Activated naive CD8-positive, alpha-beta T cell treated with anti-CD3 and anti-CD28 coated beads, Interleukin-2, amount 10 ng/mL, durations not matched to agents 7 days and 5 days (primary cell): ENCODE measurements around the gene MYH16. TPM values are rescaled to one million over a fixed set of nuclear protein-coding genes. Genes with fewer than 3 reads are reported as not detected.

Experiments
- ATAC-seq: fragments of 150-1000 bp; cut with Tn5 transposase; one replicate; pipeline ENCODE4 v1.10.0; 2021; ENCODE audit warnings: low read depth, moderate library complexity
- POLR2A ChIA-PET: fragments of 350-600 bp; sonication (Branson Sonifier 250); formaldehyde crosslinking; loops from one replicate; lab custom pipeline; 2021; ENCODE audit warnings: antibody characterized with exemption; lab: Charles Lee
- DNase-seq: peaks from one replicate; pipeline ENCODE4 v3.0.0; 2021
- H3K27ac Mint-ChIP-seq: one replicate; pipeline ENCODE4 v1.8.0; 2022; ENCODE audit warnings: mild to moderate bottlenecking, mixed read lengths
- H3K27me3 Mint-ChIP-seq: one replicate; pipeline ENCODE4 v1.8.0; 2022; ENCODE audit warnings: mild to moderate bottlenecking, moderate library complexity, mixed read lengths
- H3K36me3 Mint-ChIP-seq: one replicate; pipeline ENCODE4 v1.8.0; 2021; ENCODE audit warnings: mild to moderate bottlenecking, mixed read lengths
- H3K4me1 Mint-ChIP-seq: one replicate; pipeline ENCODE4 v1.8.0; 2021; ENCODE audit warnings: mixed read lengths
- H3K4me3 Mint-ChIP-seq: one replicate; pipeline ENCODE4 v1.8.0; 2022; ENCODE audit warnings: mild to moderate bottlenecking, moderate library complexity, mixed read lengths
- H3K9me3 Mint-ChIP-seq: one replicate; pipeline ENCODE4 v1.8.0; 2021; ENCODE audit warnings: mixed read lengths
- total RNA-seq, 2 experiments: library from RNA; stranded (reverse); gene quantifications; one replicate each; pipeline ENCODE4 v1.2.3, GENCODE V29; 2021

Gene MYH16
- total RNA-seq, 2 experiments from 2014 or later: not detected

- DNase-seq (no peak), ATAC-seq (no peak)
- H3K36me3 Mint-ChIP-seq: no peaks in the 10 kb centered on the region
- peaks cover 2% of the 10 kb centered on the region for H3K27me3 Mint-ChIP-seq
- H3K9me3 Mint-ChIP-seq: no peaks in the 10 kb centered on the region
- no peak overlapping the region for H3K27ac Mint-ChIP-seq
- H3K4me1 Mint-ChIP-seq: no peaks in the 10 kb centered on the region
- POLR2A ChIA-PET: interaction anchor here (0.7 kb wide), 1 partner anchor 43 kb away, joined by 4 read pairs; no protein-coding TSS in a partner anchor
- no peak overlapping the region for H3K4me3 Mint-ChIP-seq
Observed at GRCh38 chr7:99248391-99249095, 24.1 kb upstream of the MYH16 start.

- H3K27ac Mint-ChIP-seq: no peak overlapping the region
- DNase-seq (no peak), ATAC-seq (no peak)
- H3K27me3 Mint-ChIP-seq: peaks cover 2% of the 10 kb centered on the region
- no peaks in the 10 kb centered on the region for H3K9me3 Mint-ChIP-seq
- no peaks in the 10 kb centered on the region for H3K36me3 Mint-ChIP-seq
- no peaks in the 10 kb centered on the region for H3K4me1 Mint-ChIP-seq
- POLR2A ChIA-PET: no interaction called here
- H3K4me3 Mint-ChIP-seq: no peak overlapping the region
Observed at GRCh38 chr7:99249985-99250575, 22.6 kb upstream of the MYH16 start.

- no peaks in the 10 kb centered on the region for H3K9me3 Mint-ChIP-seq
- POLR2A ChIA-PET: no interaction called here
- DNase-seq (no peak), ATAC-seq (no peak)
- H3K36me3 Mint-ChIP-seq: no peaks in the 10 kb centered on the region
- no peaks in the 10 kb centered on the region for H3K4me1 Mint-ChIP-seq
- peaks cover 6% of the 10 kb centered on the region for H3K27me3 Mint-ChIP-seq
- H3K4me3 Mint-ChIP-seq: no peak overlapping the region
- H3K27ac Mint-ChIP-seq: no peak overlapping the region
Observed at GRCh38 chr7:99252166-99252895, 20.3 kb upstream of the MYH16 start.

- no peak overlapping the region for H3K4me3 Mint-ChIP-seq
- H3K27ac Mint-ChIP-seq: no peak overlapping the region
- DNase-seq (no peak), ATAC-seq (no peak)
- no peaks in the 10 kb centered on the region for H3K4me1 Mint-ChIP-seq
- no peaks in the 10 kb centered on the region for H3K9me3 Mint-ChIP-seq
- POLR2A ChIA-PET: no interaction called here
- H3K36me3 Mint-ChIP-seq: no peaks in the 10 kb centered on the region
- H3K27me3 Mint-ChIP-seq: peaks cover 8% of the 10 kb centered on the region
Observed at GRCh38 chr7:99253369-99253768, 19.3 kb upstream of the MYH16 start.

GRCh38 chr7:99254390-99254789 is 18.2 kb upstream of the MYH16 start:
- ATAC-seq (no peak), DNase-seq (no peak)
- H3K4me3 Mint-ChIP-seq: no peak overlapping the region
- no peaks in the 10 kb centered on the region for H3K4me1 Mint-ChIP-seq
- no peak overlapping the region for H3K27ac Mint-ChIP-seq
- POLR2A ChIA-PET: no interaction called here
- peaks cover 8% of the 10 kb centered on the region for H3K27me3 Mint-ChIP-seq
- no peaks in the 10 kb centered on the region for H3K36me3 Mint-ChIP-seq
- H3K9me3 Mint-ChIP-seq: no peaks in the 10 kb centered on the region

- H3K4me3 Mint-ChIP-seq: no peak overlapping the region
- POLR2A ChIA-PET: no interaction called here
Observed at GRCh38 chr7:99255463-99255862, 17.2 kb upstream of the MYH16 start.

GRCh38 chr7:99257065-99257464 is 15.6 kb upstream of the MYH16 start:
- Mint-ChIP-seq H3K27ac (no peak overlapping the region), H3K9me3 (no peaks in the 10 kb centered on the region), H3K27me3 (peaks cover 6% of the 10 kb centered on the region), H3K4me1 (no peaks in the 10 kb centered on the region), H3K4me3 (no peak overlapping the region), H3K36me3 (no peaks in the 10 kb centered on the region)
- DNase-seq (no peak), ATAC-seq (no peak)
- POLR2A ChIA-PET: no interaction called here

More at GRCh38 chr7:99255463-99255862, 17.2 kb upstream of the MYH16 start:
- H3K27ac Mint-ChIP-seq: no peak overlapping the region
- DNase-seq (no peak), ATAC-seq (no peak)
- H3K27me3 Mint-ChIP-seq: peaks cover 8% of the 10 kb centered on the region
- no peaks in the 10 kb centered on the region for H3K4me1 Mint-ChIP-seq
- H3K9me3 Mint-ChIP-seq: no peaks in the 10 kb centered on the region
- no peaks in the 10 kb centered on the region for H3K36me3 Mint-ChIP-seq

GRCh38 chr7:99257675-99258074 is 15.0 kb upstream of the MYH16 start:
- Mint-ChIP-seq H3K4me3 (no peak overlapping the region), H3K27me3 (peaks cover 6% of the 10 kb centered on the region), H3K9me3 (no peaks in the 10 kb centered on the region), H3K4me1 (no peaks in the 10 kb centered on the region), H3K27ac (no peak overlapping the region), H3K36me3 (no peaks in the 10 kb centered on the region)
- ATAC-seq (no peak), DNase-seq (no peak)
- POLR2A ChIA-PET: no interaction called here

GRCh38 chr7:99258501-99258900 is 14.1 kb upstream of the MYH16 start:
- H3K27ac Mint-ChIP-seq: no peak overlapping the region

GRCh38 chr7:99260395-99260794 is 12.2 kb upstream of the MYH16 start:
- ATAC-seq: no peak
- POLR2A ChIA-PET: no interaction called here

More at GRCh38 chr7:99258501-99258900, 14.1 kb upstream of the MYH16 start:
- no peaks in the 10 kb centered on the region for H3K36me3 Mint-ChIP-seq
- no peak overlapping the region for H3K4me3 Mint-ChIP-seq
- POLR2A ChIA-PET: no interaction called here
- H3K4me1 Mint-ChIP-seq: no peaks in the 10 kb centered on the region
- no peaks in the 10 kb centered on the region for H3K9me3 Mint-ChIP-seq
- DNase-seq: no peak
- no peak for ATAC-seq
- peaks cover 9% of the 10 kb centered on the region for H3K27me3 Mint-ChIP-seq

GRCh38 chr7:99261646-99262045 is 11.0 kb upstream of the MYH16 start:
- Mint-ChIP-seq H3K27me3 (peaks cover 12% of the 10 kb centered on the region), H3K9me3 (no peaks in the 10 kb centered on the region), H3K4me1 (no peaks in the 10 kb centered on the region), H3K36me3 (no peaks in the 10 kb centered on the region), H3K27ac (no peak overlapping the region), H3K4me3 (no peak overlapping the region)
- POLR2A ChIA-PET: no interaction called here
- no peak for DNase-seq
- no peak for ATAC-seq

More at GRCh38 chr7:99260395-99260794, 12.2 kb upstream of the MYH16 start:
- Mint-ChIP-seq H3K27ac (no peak overlapping the region), H3K4me3 (no peak overlapping the region), H3K27me3 (peaks cover 9% of the 10 kb centered on the region), H3K9me3 (no peaks in the 10 kb centered on the region), H3K36me3 (no peaks in the 10 kb centered on the region), H3K4me1 (no peaks in the 10 kb centered on the region)
- no peak for DNase-seq

- Mint-ChIP-seq H3K4me1 (no peaks in the 10 kb centered on the region), H3K36me3 (no peaks in the 10 kb centered on the region), H3K27me3 (peaks cover 12% of the 10 kb centered on the region), H3K4me3 (no peak overlapping the region), H3K27ac (no peak overlapping the region), H3K9me3 (no peaks in the 10 kb centered on the region)
- DNase-seq: no peak
- ATAC-seq: no peak
- POLR2A ChIA-PET: no interaction called here
Observed at GRCh38 chr7:99265848-99266480, 6.7 kb upstream of the MYH16 start.

- H3K4me1 Mint-ChIP-seq: no peaks in the 10 kb centered on the region
- POLR2A ChIA-PET: no interaction called here
- H3K4me3 Mint-ChIP-seq: no peak overlapping the region
- H3K9me3 Mint-ChIP-seq: no peaks in the 10 kb centered on the region
- H3K36me3 Mint-ChIP-seq: no peaks in the 10 kb centered on the region
- H3K27me3 Mint-ChIP-seq: peaks cover 12% of the 10 kb centered on the region
- H3K27ac Mint-ChIP-seq: no peak overlapping the region
- DNase-seq: no peak
- ATAC-seq: no peak
Observed at GRCh38 chr7:99267481-99267840, 5.2 kb upstream of the MYH16 start.
